IMR-90 (cell line): Measurements from ENCODE around the gene TRDN. TPM values are rescaled to one million over a fixed set of nuclear protein-coding genes. Genes with fewer than 3 reads are reported as not detected.

ENCODE experiments used
- ATAC-seq: fragments of 200-7000 bp; cut with Tn5 transposase; 2 replicates; pipeline ENCODE4 v1.9.1; 2020; ENCODE audit warnings: low read depth, mild to moderate bottlenecking, moderate library complexity
- BruUV-seq: library from RNA; stranded (reverse); fragments of 400-500 nt; replicated peaks from 2 replicates; lab custom pipeline; 2021; lab: Mats Ljungman, UMichigan
- CTCF ChIA-PET: fragments of 300-600 bp; formaldehyde crosslinking; extraction: SDS; loops from one replicate; lab custom pipeline; 2021; ENCODE audit warnings: antibody characterized with exemption; lab: Yijun Ruan, JAX
- POLR2A ChIA-PET: fragments of 300-600 bp; sonication (Branson Sonifier 250); formaldehyde crosslinking; loops from one replicate; lab custom pipeline; 2022; ENCODE audit warnings: antibody characterized with exemption; ENCODE audit not compliant: unreplicated experiment; lab: Charles Lee
- DNase-seq: peaks from one replicate; pipeline ENCODE4 v3.0.0; 2013
- H2AFZ ChIP-seq: replicated peaks from 2 replicates; pipeline ENCODE3; 2013; ENCODE audit warnings: low read length, mild to moderate bottlenecking; ENCODE audit not compliant: poor library complexity
- H2AK5ac ChIP-seq: 2 replicates; pipeline ENCODE4 v1.6.1; 2013; ENCODE audit warnings: low read depth, low read length, inconsistent platforms
- H2AK9ac ChIP-seq: replicated peaks from 2 replicates; pipeline ENCODE3; 2013; ENCODE audit warnings: mild to moderate bottlenecking, low read depth, low read length, moderate library complexity; ENCODE audit not compliant: poor library complexity
- H2BK120ac ChIP-seq: 2 replicates; pipeline ENCODE4 v1.6.1; 2013; ENCODE audit warnings: low read depth, low read length, inconsistent platforms
- H2BK15ac ChIP-seq: 3 replicates; pipeline ENCODE4 v1.6.1; 2013; ENCODE audit warnings: low read depth, low read length, inconsistent platforms
- H2BK20ac ChIP-seq: 2 replicates; pipeline ENCODE4 v1.6.1; 2013; ENCODE audit warnings: low read depth, mild to moderate bottlenecking, inconsistent platforms, low read length, moderate library complexity
- H2BK5ac ChIP-seq: 2 replicates; pipeline ENCODE4 v1.6.1; 2013; ENCODE audit warnings: mild to moderate bottlenecking, low read depth, low read length, inconsistent platforms; ENCODE audit not compliant: poor library complexity, severe bottlenecking
- H3K14ac ChIP-seq: replicated peaks from 2 replicates; pipeline ENCODE4 v1.6.1; 2013; ENCODE audit warnings: low read depth, low read length, inconsistent platforms
- H3K18ac ChIP-seq: 2 replicates; pipeline ENCODE4 v1.6.1; 2013; ENCODE audit warnings: low read depth, low read length, control low read depth
- H3K23ac ChIP-seq: 2 replicates; pipeline ENCODE4 v1.6.1; 2013; ENCODE audit warnings: low read depth, low read length, inconsistent platforms
- H3K27ac ChIP-seq: 2 replicates; pipeline ENCODE4 v1.5.1; 2013; ENCODE audit warnings: mild to moderate bottlenecking, control low read depth, low read length; ENCODE audit not compliant: insufficient read depth
- H3K27me3 ChIP-seq: 2 replicates; pipeline ENCODE4 v1.6.1; 2013; ENCODE audit warnings: low read length; ENCODE audit not compliant: control insufficient read depth, insufficient read depth
- H3K36me3 ChIP-seq: 2 replicates; pipeline ENCODE4 v1.6.1; 2013; ENCODE audit warnings: low read length, mixed read lengths; ENCODE audit not compliant: control insufficient read depth, insufficient read depth
- H3K4ac ChIP-seq: 2 replicates; pipeline ENCODE4 v1.6.1; 2013; ENCODE audit warnings: low read depth, low read length, inconsistent platforms
- H3K4me1 ChIP-seq: 2 replicates; pipeline ENCODE4 v1.6.1; 2013; ENCODE audit warnings: low read length, mixed read lengths; ENCODE audit not compliant: control insufficient read depth, insufficient read depth
- H3K4me2 ChIP-seq: 2 replicates; pipeline ENCODE4 v1.6.1; 2013; ENCODE audit warnings: low read depth, mild to moderate bottlenecking, control low read depth, low read length, moderate library complexity
- H3K4me3 ChIP-seq: 2 replicates; pipeline ENCODE4 v1.5.1; 2013; ENCODE audit warnings: low read depth, mild to moderate bottlenecking, control low read depth, low read length, moderate library complexity; ENCODE audit not compliant: insufficient read depth
- H3K56ac ChIP-seq: 2 replicates; pipeline ENCODE4 v1.6.1; 2013; ENCODE audit warnings: low read length, inconsistent platforms; ENCODE audit not compliant: insufficient read depth; ENCODE audit errors: extremely low read depth
- H3K79me1 ChIP-seq, 2 experiments: 2 replicates each; pipeline ENCODE4 v1.6.1; 2013; ENCODE audit warnings: low read length in 2 of 2, inconsistent platforms in 1 of 2, low read depth in 1 of 2
- H3K9ac ChIP-seq: 2 replicates; pipeline ENCODE4 v1.6.1; 2013; ENCODE audit warnings: low read depth, low read length, control low read depth
- H3K9me1 ChIP-seq: 2 replicates; pipeline ENCODE4 v1.6.1; 2013; ENCODE audit warnings: low read length, inconsistent platforms; ENCODE audit not compliant: insufficient read depth
- H3K9me3 ChIP-seq: 2 replicates; pipeline ENCODE4 v1.6.1; 2013; ENCODE audit warnings: low read length; ENCODE audit not compliant: control insufficient read depth, insufficient read depth
- H4K20me1 ChIP-seq: 2 replicates; pipeline ENCODE4 v1.6.1; 2013; ENCODE audit warnings: low read length, inconsistent platforms; ENCODE audit not compliant: insufficient read depth
- H4K5ac ChIP-seq: 2 replicates; pipeline ENCODE4 v1.6.1; 2013; ENCODE audit warnings: mild to moderate bottlenecking, low read depth, low read length, control low read depth
- H4K8ac ChIP-seq, 2 experiments: 2 replicates each; pipeline ENCODE4 v1.6.1; 2013; ENCODE audit warnings: low read depth in 2 of 2, low read length in 2 of 2, control low read depth in 1 of 2, inconsistent platforms in 1 of 2
- H4K91ac ChIP-seq: 2 replicates; pipeline ENCODE4 v1.6.1; 2013; ENCODE audit warnings: low read depth, low read length, inconsistent platforms; ENCODE audit not compliant: insufficient read depth
- BHLHE40 ChIP-seq: fragments of 150-350 bp; IDR thresholded peaks from 2 replicates; pipeline ENCODE4 v1.6.1; 2016; ENCODE audit warnings: mild to moderate bottlenecking, low read depth, low read length
- CEBPB ChIP-seq: IDR thresholded peaks from 2 replicates; pipeline ENCODE4 v1.6.1; 2012; ENCODE audit warnings: low read depth, low read length, improper control_type of control experiment
- CHD1 ChIP-seq: IDR thresholded peaks from 2 replicates; pipeline ENCODE4 v1.6.1; 2012; ENCODE audit warnings: low read depth, low read length, improper control_type of control experiment
- CTCF ChIP-seq: conservative IDR thresholded peaks from 2 replicates; pipeline ENCODE4 v1.5.1; 2012; ENCODE audit warnings: mild to moderate bottlenecking, low read depth, low read length, improper control_type of control experiment
- ELK1 ChIP-seq: fragments of 150-350 bp; IDR thresholded peaks from 2 replicates; pipeline ENCODE4 v1.6.1; 2016; ENCODE audit warnings: low read depth, mild to moderate bottlenecking, low read length, moderate library complexity, borderline replicate concordance
- FOS ChIP-seq: fragments of 150-350 bp; IDR thresholded peaks from 2 replicates; pipeline ENCODE4 v1.6.1; 2016; ENCODE audit warnings: low read depth, low read length
- MAFK ChIP-seq: IDR thresholded peaks from 2 replicates; pipeline ENCODE4 v1.6.1; 2012; ENCODE audit warnings: low read depth, low read length, improper control_type of control experiment
- MAZ ChIP-seq: IDR thresholded peaks from 2 replicates; pipeline ENCODE4 v1.6.1; 2012; ENCODE audit warnings: low read depth, mild to moderate bottlenecking, low read length, improper control_type of control experiment, moderate library complexity, borderline replicate concordance
- MXI1 ChIP-seq: IDR thresholded peaks from 2 replicates; pipeline ENCODE4 v1.6.1; 2012; ENCODE audit warnings: low read depth, mild to moderate bottlenecking, low read length, moderate library complexity, borderline replicate concordance
- NFE2L2 ChIP-seq: fragments of 150-350 bp; IDR thresholded peaks from 2 replicates; pipeline ENCODE4 v1.6.1; 2016; ENCODE audit warnings: low read depth, mild to moderate bottlenecking, low read length
- POLR2A ChIP-seq: IDR thresholded peaks from 2 replicates; pipeline ENCODE4 v1.6.1; 2012; ENCODE audit warnings: mild to moderate bottlenecking, low read depth, low read length
- RAD21 ChIP-seq: IDR thresholded peaks from 2 replicates; pipeline ENCODE4 v1.6.1; 2012; ENCODE audit warnings: low read length, improper control_type of control experiment
- RCOR1 ChIP-seq: IDR thresholded peaks from 2 replicates; pipeline ENCODE4 v1.6.1; 2012; ENCODE audit warnings: mild to moderate bottlenecking, low read length, improper control_type of control experiment; ENCODE audit not compliant: insufficient replicate concordance
- RFX5 ChIP-seq: IDR thresholded peaks from 2 replicates; pipeline ENCODE4 v1.8.0; 2012; ENCODE audit warnings: low read depth, mild to moderate bottlenecking, low read length, moderate library complexity
- SMC3 ChIP-seq: fragments of 150-350 bp; IDR thresholded peaks from 2 replicates; pipeline ENCODE4 v1.6.1; 2016; ENCODE audit warnings: low read depth, mild to moderate bottlenecking, antibody characterized with exemption, low read length, moderate library complexity
- USF2 ChIP-seq: fragments of 150-350 bp; IDR thresholded peaks from 2 replicates; pipeline ENCODE4 v1.6.1; 2017; ENCODE audit warnings: mild to moderate bottlenecking, antibody characterized with exemption, low read length, low read depth
- dilution Hi-C: fragments of 300-500 bp; cut with HindIII; formaldehyde crosslinking; loops from one replicate; pipeline ENCODE4 v1.14.3; 2018; ENCODE audit warnings: low sequenced_read_pairs; ENCODE audit not compliant: unreplicated experiment
- in situ Hi-C: fragments of 300-500 bp; cut with MboI; formaldehyde crosslinking; loops from 3 replicates; pipeline ENCODE4 v1.14.3; 2019; ENCODE audit warnings: low sequenced_read_pairs, inconsistent platforms, mixed read lengths
- intact Hi-C: fragments of 100-400 bp; cut with micrococcal nuclease; formaldehyde crosslinking; loops from 2 replicates; pipeline ENCODE4 v1.10.0; 2022
- polyA plus RNA-seq, 3 experiments: library from polyadenylated mRNA; depleted of rRNA; stranded (reverse); fragments of >200 nt; gene quantifications; 2 replicates each; pipeline ENCODE4 v1.2.3, GENCODE V29; 2012; ENCODE audit warnings: low replicate concordance in 1 of 3
- total RNA-seq: library from RNA; depleted of rRNA; stranded (reverse); fragments of >200 nt; gene quantifications from 2 replicates; pipeline ENCODE4 v1.2.3, GENCODE V29; 2012

The TRDN gene
- total and polyA plus RNA-seq, 2 of the 4 experiments (the other 2 are of a cell fraction): not detected

GRCh38 chr6:123338394-123338793 lies 298.4 kb downstream of the TRDN start:
- no peak overlapping the region for H3K4me3 ChIP-seq
- no peak overlapping the region for H2BK5ac ChIP-seq
- no peak overlapping the region for H3K23ac ChIP-seq
- H4K20me1 ChIP-seq: no peaks in the 10 kb centered on the region
- H2AK5ac ChIP-seq: no peak overlapping the region
- H2AFZ ChIP-seq: no peak overlapping the region
- no peak overlapping the region for H3K56ac ChIP-seq
- POLR2A ChIA-PET: no interaction called here
- H2BK15ac ChIP-seq: no peak overlapping the region
- H3K27me3 ChIP-seq: no peaks in the 10 kb centered on the region
- CTCF ChIA-PET: no interaction called here
- H3K9ac ChIP-seq: no peak overlapping the region
- H2AK9ac ChIP-seq: no peak overlapping the region
- no peak for DNase-seq
- no peak overlapping the region for H2BK20ac ChIP-seq
- H3K9me1 ChIP-seq: no peaks in the 10 kb centered on the region
- dilution Hi-C loops (no loop called here), in situ Hi-C loops (no loop called here), intact Hi-C loops (no loop called here)
- H3K36me3 ChIP-seq: no peaks in the 10 kb centered on the region
- no peak overlapping the region for H3K4ac ChIP-seq
- no peak overlapping the region for H2BK120ac ChIP-seq
- H3K9me3 ChIP-seq: no peaks in the 10 kb centered on the region
- no TSS peak for BruUV-seq
- no peak overlapping the region for H4K91ac ChIP-seq
- no peak overlapping the region for H3K27ac ChIP-seq
- no peaks in the 10 kb centered on the region for H3K4me1 ChIP-seq
- TF ChIP-seq ELK1: no peak
- no peak for TF ChIP-seq MXI1
- no peak for TF ChIP-seq FOS
- no peak for TF ChIP-seq SMC3
- no peak for TF ChIP-seq CTCF
- TF ChIP-seq USF2: no peak
- no peak for TF ChIP-seq RFX5
- no peak for TF ChIP-seq RCOR1
- no peak for TF ChIP-seq RAD21
- TF ChIP-seq MAZ: no peak
- no peak for TF ChIP-seq CHD1
- no peak for TF ChIP-seq NFE2L2
- no peak for TF ChIP-seq CEBPB
- no peak for TF ChIP-seq POLR2A
- TF ChIP-seq BHLHE40: no peak
- no peak for TF ChIP-seq MAFK
- no peak for ATAC-seq
- H3K14ac ChIP-seq: no peak overlapping the region
- H3K18ac ChIP-seq: no peak overlapping the region
- H3K79me1 ChIP-seq: no peaks in the 10 kb centered on the region
- H4K8ac ChIP-seq: no peak overlapping the region
- no peak overlapping the region for H4K5ac ChIP-seq
- H3K4me2 ChIP-seq: no peak overlapping the region
